VCaP (cell line): ENCODE measurements around the gene SRP68.

Source experiments
- H3K27ac ChIP-seq: fragments of 450-650 bp; 2 replicates; pipeline ENCODE4 v1.5.1; 2017
- TF ChIP-seq, protein P1 (sequence below): fragments of 450-650 bp; conservative IDR thresholded peaks from 2 replicates; pipeline ENCODE4 v1.5.1; 2017; ENCODE audit warnings: mild to moderate bottlenecking, moderate library complexity

The SRP68 gene

DNA sequence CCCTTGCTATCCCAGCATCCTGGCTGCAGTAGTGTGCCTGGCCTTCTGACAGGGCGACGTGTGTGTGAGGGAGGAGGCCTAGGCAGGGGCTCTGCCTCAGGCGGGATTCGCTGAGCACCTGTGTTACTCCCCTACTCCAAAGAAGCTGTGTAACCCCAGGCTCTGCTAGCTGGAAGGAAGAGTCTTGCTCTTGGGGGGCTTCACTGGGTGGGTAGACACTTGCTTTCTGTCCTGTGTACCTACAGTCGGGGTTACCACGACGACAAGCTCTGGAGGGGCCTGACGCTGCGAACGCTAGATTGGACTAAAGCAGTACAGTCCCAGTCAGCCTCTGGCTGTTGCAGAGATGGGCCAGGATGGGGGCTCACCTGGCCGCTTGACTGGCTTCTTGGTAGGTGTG lies 21.7 kb upstream of the SRP68 start:
- no peak overlapping the region for H3K27ac ChIP-seq
- TF ChIP-seq, protein P1, sequence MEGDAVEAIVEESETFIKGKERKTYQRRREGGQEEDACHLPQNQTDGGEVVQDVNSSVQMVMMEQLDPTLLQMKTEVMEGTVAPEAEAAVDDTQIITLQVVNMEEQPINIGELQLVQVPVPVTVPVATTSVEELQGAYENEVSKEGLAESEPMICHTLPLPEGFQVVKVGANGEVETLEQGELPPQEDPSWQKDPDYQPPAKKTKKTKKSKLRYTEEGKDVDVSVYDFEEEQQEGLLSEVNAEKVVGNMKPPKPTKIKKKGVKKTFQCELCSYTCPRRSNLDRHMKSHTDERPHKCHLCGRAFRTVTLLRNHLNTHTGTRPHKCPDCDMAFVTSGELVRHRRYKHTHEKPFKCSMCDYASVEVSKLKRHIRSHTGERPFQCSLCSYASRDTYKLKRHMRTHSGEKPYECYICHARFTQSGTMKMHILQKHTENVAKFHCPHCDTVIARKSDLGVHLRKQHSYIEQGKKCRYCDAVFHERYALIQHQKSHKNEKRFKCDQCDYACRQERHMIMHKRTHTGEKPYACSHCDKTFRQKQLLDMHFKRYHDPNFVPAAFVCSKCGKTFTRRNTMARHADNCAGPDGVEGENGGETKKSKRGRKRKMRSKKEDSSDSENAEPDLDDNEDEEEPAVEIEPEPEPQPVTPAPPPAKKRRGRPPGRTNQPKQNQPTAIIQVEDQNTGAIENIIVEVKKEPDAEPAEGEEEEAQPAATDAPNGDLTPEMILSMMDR, result no peak

DNA sequence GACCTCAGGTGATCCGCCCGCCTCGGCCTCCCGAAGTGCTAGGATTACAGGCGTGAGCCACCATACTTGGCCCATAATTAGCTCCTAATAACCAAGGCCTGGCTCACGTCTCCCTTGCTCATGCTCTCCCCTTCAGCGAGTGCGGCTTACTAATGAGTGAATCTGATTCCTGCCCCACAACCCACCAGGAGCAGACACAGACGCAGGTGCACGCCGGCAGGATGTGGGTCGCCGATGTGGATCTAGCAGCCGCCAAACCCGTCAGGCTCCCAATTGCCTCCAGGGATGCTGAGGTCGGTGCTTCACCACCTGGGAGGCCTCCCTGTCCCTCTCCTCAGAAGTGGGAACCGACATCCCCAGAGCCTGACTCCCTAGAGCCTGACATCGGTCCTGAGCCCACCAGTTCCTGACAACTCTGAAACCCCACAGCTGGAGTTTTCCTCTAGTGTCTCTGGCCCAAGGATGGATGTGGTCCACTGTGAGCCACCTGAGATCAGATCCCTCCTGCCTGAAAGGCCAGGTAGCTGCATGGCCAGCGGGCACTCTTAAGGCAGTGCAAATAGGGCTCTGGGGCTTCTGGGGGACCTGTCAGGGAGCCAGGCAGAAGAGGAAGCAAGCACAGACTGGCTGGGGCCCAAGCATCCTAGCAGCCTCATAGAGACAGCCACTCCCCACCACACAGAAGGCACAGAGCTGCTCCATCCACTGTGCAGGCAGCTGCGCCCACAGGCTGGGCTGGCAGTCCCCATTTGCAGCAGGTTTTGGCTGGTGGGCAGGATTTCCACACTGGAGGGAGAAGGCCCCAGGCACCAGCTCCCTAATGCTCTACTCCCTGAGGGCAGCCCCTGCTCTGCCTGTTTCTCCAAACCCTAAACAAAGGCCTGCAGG lies 20.5 kb upstream of the SRP68 start:
- TF ChIP-seq, protein P1, result no peak
- no peak overlapping the region for H3K27ac ChIP-seq

DNA sequence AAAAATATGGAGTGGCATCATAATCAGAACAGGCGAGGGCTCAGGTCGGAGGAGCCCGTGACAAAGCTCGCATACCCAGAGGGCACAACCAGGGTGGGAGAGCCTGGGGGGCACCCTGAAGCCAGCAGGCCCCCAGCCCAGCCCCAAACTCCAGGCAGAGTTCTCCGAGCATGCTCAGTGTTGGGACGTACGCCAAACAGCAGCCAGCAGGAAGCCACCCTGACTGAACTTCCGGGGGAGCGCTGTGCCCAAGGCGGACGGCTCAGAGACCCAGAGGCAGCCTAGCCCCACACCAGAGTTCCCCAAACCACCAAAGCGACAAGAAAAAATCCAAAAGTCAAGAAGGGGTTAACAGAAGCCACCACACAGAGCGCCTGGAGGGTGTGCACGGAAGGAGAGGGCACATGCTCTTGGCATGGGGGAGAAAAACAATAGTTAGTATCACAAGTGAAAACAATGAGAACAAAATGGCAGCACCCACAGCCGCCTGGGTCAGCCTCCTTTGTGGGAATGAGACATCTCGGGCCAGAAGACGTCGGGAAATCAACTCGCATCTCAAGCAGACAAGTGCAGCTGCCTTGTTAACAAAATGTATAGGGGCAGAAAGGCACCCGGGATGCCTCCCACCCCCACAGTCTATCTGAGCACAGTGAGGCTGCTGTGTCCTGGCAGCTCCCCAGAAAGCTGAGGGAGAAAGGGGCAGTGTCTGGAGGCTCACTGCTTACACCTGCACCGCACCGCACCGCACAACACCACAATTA lies 19.4 kb upstream of the SRP68 start:
- H3K27ac ChIP-seq, result no peak overlapping the region
- TF ChIP-seq, protein P1, result no peak

DNA sequence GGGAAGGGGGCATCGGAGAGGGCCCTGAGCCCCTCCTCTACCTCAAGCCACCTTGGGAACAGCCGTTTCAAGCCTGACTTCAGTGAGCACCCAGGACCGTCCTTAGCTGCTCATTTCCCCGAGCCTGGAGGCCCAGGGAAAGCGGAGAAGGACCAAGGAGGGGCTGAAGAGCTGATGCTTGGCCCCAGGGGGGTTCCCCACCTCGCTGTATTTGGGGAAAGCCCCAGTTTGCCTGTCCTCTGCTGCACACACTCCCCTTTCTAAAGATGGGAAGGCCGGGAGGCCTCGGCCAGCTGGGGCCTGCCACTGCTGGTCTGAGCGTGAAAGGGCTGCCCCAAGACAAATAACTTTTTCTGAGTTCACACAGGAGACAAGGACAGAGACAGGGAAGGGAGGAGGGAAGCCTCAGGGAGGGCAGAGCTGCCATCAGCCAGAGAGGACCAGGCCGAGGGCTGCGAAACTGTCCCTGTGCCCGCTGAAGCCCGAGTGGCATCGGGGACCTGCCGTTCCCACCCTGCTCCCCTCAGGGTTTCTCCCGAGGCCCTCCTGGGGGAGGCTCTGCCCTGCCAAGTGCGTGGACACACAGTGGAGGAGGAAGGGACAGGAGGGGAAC lies 18.3 kb upstream of the SRP68 start:
- TF ChIP-seq, protein P1, result no peak
- H3K27ac ChIP-seq, result no peak overlapping the region

DNA sequence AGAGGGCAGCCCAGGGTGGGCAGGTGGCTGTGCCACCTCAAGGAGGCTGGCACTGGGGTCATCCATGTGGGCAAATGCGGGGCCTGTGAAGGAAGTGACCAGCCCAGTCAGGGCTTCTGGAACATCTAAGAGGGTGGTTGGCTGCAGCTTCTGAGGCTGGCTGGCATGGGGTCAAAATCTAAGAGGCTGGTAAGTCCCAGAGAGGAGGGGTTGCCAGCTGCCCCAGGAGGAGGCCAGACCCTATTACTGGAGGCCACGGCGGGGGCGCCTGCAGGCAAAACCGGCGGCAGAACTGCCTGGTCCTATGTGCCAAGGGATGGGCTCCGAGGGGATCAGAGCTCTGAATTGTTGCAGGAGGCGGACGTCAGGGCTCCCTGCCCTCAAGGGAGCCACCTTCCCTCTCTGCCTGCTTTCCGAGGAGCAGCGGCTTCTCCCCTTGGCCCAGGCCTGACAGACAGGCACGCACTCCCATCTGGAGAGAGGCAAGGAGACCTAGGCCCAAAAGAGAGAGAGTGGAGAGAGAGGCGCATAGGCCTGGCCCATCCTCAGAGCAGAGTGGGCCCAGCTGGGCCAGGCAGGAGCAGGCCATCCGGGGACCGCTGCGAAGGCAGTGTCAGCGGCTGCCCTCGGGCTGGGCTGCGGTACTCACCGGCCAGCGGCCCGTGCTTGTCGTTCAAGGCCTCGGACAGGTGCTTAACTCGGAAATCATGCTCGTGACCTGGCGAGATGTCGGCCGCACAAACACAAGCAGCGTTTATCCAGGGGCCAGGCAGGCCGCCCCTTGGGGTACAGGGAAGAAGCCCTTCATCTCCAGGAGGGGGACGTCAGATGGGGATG lies 17.6 kb upstream of the SRP68 start:
- TF ChIP-seq, protein P1, result no peak
- H3K27ac ChIP-seq, result no peak overlapping the region

DNA sequence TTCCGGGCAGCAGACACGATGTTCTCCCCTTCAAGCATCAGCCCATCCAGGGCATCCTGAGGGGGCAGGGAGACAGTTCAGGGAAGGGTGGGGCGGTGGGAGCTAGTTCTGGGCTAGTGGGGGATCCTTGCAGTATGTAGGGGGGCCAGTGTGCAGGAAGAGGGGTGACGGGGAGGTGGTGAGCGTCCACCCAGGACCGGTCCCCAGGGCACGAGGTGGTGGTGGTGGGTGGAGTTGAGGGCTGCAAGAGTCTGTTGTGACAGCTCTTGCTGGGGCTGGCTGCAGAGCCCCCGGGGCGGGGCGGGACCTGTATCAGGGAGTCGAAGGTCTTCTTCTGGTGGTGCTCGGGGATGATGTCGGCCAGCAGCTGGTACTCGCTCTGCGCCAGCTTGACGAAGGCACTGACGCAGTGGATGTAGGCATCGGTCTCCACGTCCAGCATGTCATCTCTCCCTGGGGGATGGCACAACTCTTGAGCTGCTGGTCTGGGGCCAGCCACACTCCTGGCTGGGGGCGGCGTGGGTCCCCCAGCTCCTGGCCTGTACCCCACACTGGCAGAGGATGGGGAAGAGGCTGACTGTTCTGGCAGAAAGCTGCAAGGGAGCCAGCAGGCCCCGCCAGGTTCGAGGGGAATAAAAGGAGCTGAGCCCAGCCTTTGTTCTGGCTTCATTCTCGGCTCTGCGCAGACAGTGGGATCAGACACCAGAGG lies 16.7 kb upstream of the SRP68 start:
- TF ChIP-seq, protein P1, result no peak
- H3K27ac ChIP-seq, result no peak overlapping the region
